Measurements from ENCODE around the gene LST1. TPM values are rescaled to one million over a fixed set of nuclear protein-coding genes. Genes with fewer than 3 reads are reported as not detected.

LST1 gene
- total RNA-seq, 1 donor from 2014 or later = 68.1 TPM

DNA sequence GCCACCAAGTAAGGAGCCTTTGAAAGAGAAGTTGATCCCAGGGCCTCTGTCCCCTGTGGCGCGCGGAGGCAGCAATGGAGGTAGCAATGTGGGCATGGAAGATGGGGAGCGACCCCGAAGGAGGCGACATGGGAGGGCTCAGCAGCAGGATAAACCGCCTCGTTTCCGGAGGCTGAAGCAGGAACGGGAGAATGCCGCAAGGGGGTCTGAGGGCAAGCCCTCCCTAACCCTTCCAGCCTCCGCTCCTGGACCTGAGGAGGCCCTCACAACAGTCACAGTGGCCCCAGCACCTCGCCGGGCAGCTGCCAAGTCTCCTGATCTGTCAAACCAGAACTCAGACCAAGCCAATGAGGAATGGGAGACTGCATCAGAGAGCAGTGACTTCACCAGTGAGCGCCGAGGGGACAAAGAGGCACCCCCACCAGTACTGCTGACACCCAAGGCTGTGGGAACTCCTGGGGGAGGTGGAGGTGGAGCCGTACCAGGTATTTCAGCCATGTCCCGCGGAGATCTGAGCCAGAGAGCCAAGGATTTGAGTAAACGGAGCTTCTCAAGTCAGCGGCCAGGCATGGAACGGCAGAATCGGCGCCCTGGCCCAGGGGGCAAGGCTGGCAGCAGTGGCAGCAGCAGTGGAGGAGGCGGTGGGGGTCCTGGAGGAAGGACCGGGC lies 46.3 kb downstream of the LST1 start:
- TF ChIP-seq, protein P1, sequence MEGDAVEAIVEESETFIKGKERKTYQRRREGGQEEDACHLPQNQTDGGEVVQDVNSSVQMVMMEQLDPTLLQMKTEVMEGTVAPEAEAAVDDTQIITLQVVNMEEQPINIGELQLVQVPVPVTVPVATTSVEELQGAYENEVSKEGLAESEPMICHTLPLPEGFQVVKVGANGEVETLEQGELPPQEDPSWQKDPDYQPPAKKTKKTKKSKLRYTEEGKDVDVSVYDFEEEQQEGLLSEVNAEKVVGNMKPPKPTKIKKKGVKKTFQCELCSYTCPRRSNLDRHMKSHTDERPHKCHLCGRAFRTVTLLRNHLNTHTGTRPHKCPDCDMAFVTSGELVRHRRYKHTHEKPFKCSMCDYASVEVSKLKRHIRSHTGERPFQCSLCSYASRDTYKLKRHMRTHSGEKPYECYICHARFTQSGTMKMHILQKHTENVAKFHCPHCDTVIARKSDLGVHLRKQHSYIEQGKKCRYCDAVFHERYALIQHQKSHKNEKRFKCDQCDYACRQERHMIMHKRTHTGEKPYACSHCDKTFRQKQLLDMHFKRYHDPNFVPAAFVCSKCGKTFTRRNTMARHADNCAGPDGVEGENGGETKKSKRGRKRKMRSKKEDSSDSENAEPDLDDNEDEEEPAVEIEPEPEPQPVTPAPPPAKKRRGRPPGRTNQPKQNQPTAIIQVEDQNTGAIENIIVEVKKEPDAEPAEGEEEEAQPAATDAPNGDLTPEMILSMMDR (IDR thresholded peaks at IDR 0.05) = no peak
- DNase-seq (no peak), ATAC-seq (no peak)
- intact Hi-C loops (cut with DNase I) = no loop called here
- Histone ChIP-seq H3K9me3 (no peaks in the 10 kb centered on the region), H3K27ac (no peak overlapping the region), H3K36me3 (peaks cover 99% of the 10 kb centered on the region), H3K4me3 (no peak overlapping the region), H3K4me1 (no peaks in the 10 kb centered on the region), H3K27me3 (no peaks in the 10 kb centered on the region)

DNA sequence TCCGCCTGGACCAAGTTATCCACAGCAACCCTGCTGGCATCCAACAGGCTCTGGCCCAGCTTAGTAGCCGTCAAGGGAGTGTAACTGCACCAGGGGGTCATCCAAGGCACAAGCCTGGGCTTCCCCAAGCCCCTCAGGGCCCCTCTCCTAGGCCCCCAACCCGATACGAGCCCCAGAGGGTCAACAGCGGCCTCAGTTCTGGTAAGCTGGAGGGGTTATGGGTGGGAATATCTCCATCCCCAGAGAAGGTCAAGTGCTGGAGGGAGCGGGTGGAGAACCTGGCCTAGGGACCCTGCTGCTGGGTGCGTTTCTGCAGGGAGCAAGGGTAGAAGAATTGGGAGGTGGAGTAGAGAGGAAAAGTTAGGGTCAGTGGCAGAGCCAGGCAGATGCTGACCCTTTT lies 47.4 kb downstream of the LST1 start:
- Histone ChIP-seq H3K36me3 (peaks cover 98% of the 10 kb centered on the region), H3K9me3 (no peaks in the 10 kb centered on the region), H3K4me1 (no peaks in the 10 kb centered on the region), H3K27ac (no peak overlapping the region), H3K27me3 (no peaks in the 10 kb centered on the region), H3K4me3 (no peak overlapping the region)
- intact Hi-C loops (cut with DNase I) = no loop called here
- TF ChIP-seq, protein P1 (IDR thresholded peaks at IDR 0.05) = no peak
- ATAC-seq (no peak), DNase-seq (no peak)

DNA sequence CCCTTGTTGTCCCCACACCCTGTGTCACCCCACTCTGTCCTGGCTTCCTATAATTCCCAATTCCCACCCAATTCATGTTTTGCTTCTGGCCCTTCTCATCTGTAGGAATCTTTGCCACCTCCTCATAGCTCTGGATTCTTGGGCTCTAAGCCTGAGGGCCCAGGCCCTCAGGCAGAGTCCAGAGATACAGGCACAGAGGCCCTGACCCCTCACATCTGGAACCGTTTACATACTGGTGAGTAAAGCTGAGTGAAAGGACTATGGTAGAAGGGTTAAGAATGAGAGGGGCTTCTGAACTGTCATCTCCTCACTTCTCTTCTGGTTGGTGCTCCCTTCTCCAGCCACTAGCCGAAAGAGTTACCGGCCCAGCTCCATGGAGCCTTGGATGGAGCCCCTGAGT lies 48.1 kb downstream of the LST1 start:
- ATAC-seq = no peak
- Histone ChIP-seq H3K27ac (no peak overlapping the region), H3K9me3 (no peaks in the 10 kb centered on the region), H3K36me3 (peaks cover 97% of the 10 kb centered on the region), H3K27me3 (no peaks in the 10 kb centered on the region), H3K4me3 (no peak overlapping the region), H3K4me1 (no peaks in the 10 kb centered on the region)
- TF ChIP-seq, protein P1 (IDR thresholded peaks at IDR 0.05) = no peak
- DNase-seq = no peak
- intact Hi-C loops (cut with DNase I) = no loop called here

DNA sequence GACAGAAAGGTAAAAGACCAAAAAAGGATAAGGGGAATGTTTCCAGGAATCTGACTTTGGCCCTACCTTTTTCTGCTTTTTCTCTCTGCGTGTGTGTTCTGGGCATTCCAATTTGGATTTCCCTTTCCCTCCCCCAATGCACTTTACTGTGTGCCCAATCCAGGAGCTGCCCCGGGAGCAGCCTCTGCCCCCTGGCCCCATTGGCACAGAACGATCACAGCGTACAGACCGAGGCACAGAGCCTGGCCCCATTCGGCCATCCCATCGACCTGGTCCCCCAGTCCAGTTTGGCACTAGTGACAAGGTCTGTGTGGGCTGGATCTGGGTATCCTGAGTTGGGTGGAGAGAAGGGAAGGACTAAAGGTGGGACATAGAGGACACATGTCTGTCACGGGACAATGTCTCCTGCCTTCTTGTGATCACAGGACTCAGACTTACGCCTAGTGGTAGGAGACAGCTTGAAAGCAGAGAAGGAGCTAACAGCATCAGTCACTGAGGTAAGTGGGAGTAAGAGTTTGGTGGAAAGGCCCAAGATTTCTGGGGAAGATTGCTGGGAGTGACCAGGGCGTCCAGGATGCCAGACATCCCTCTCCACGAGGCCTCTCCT lies 49.0 kb downstream of the LST1 start:
- Histone ChIP-seq H3K4me1 (no peaks in the 10 kb centered on the region), H3K9me3 (no peaks in the 10 kb centered on the region), H3K36me3 (peaks cover 98% of the 10 kb centered on the region), H3K27ac (no peak overlapping the region), H3K4me3 (no peak overlapping the region), H3K27me3 (no peaks in the 10 kb centered on the region)
- TF ChIP-seq, protein P1 (IDR thresholded peaks at IDR 0.05) = no peak
- ATAC-seq (no peak), DNase-seq (no peak)
- intact Hi-C loops (cut with DNase I) = no loop called here

DNA sequence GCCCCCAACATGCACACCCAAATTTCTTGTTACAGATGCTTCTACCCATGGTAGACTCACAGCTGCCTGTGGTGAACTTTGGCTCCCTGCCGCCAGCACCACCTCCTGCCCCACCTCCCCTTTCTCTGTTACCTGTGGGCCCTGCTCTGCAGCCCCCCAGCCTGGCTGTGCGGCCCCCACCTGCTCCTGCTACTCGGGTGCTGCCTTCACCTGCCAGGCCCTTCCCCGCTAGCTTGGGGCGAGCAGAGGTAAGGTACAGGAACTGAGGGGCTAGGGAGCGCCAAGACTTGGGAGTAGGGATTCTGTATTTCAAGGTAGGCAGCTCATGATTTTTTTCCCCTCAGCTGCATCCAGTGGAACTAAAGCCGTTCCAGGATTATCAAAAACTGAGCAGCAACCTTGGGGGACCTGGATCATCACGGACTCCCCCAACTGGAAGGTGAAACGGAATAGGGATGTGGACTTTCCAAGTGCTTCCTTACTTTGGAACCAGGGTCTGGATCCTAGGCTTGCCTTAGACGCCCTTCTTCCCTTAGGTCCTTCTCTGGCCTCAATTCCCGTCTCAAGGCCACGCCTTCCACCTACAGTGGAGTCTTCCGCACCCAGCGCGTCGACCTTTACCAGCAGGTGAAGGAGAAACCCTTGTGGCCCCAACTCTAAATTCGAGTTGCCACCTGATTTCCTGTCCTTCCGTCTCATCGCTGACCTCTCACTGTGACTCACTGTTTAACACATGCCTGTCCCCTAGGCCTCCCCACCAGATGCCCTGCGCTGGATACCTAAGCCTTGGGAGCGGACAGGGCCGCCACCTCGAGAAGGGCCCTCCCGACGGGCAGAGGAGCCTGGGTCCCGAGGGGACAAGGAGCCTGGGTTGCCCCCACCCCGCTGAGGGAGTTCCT lies 50.9 kb downstream of the LST1 start:
- ATAC-seq (peak; percentile 7), DNase-seq (no peak)
- no peak overlapping the region for H3K27ac ChIP-seq
- H3K27me3 ChIP-seq = no peaks in the 10 kb centered on the region
- intact Hi-C loops (cut with DNase I) = no loop called here
- peaks cover 98% of the 10 kb centered on the region for H3K36me3 ChIP-seq
- no peaks in the 10 kb centered on the region for H3K4me1 ChIP-seq
- H3K4me3 ChIP-seq = no peak overlapping the region
- TF ChIP-seq, protein P1 (IDR thresholded peaks at IDR 0.05) = no peak
- H3K9me3 ChIP-seq = no peaks in the 10 kb centered on the region

Small RNA genes lying within 50 kb of the gene (microRNA-seq; reads per million reads assigned to microRNA genes)
- gene MIR6832 (ENCODE audit: borderline microRNAs expressed) = not detected

Other genes with a start within 250 kb of the LST1 start
- gene HLA-B, start 229.1 kb upstream of the LST1 start, total RNA-seq = 2,632 TPM
- 36.6 TPM for gene MICA, start 182.7 kb upstream of the LST1 start, total RNA-seq
- gene MICB, start 88.1 kb upstream of the LST1 start, total RNA-seq = 8.2 TPM
- gene MCCD1, start 57.3 kb upstream of the LST1 start, total RNA-seq = not detected
- 241 TPM for gene DDX39B, start 44.3 kb upstream of the LST1 start, total RNA-seq
- 0.75 TPM for gene ATP6V1G2, start 39.7 kb upstream of the LST1 start, total RNA-seq
- gene NFKBIL1, start 38.7 kb upstream of the LST1 start, total RNA-seq = 22.6 TPM
- 0.46 TPM for gene LTA, start 14.0 kb upstream of the LST1 start, total RNA-seq
- 2.4 TPM for gene TNF, start 10.7 kb upstream of the LST1 start, total RNA-seq
- 6.2 TPM for gene LTB, start 3.9 kb upstream of the LST1 start, total RNA-seq
- gene NCR3, start 6.7 kb downstream of the LST1 start, total RNA-seq = 1.8 TPM
- gene AIF1, start 29.0 kb downstream of the LST1 start, total RNA-seq = 55.3 TPM
- gene PRRC2A, start 34.4 kb downstream of the LST1 start, total RNA-seq = 138 TPM
- gene BAG6, start 66.4 kb downstream of the LST1 start, total RNA-seq = 238 TPM
- gene APOM, start 69.6 kb downstream of the LST1 start, total RNA-seq = 2.6 TPM
- 25.6 TPM for gene C6orf47, start 74.5 kb downstream of the LST1 start, total RNA-seq
- 13.9 TPM for gene GPANK1, start 78.7 kb downstream of the LST1 start, total RNA-seq
- 114 TPM for gene CSNK2B, start 79.8 kb downstream of the LST1 start, total RNA-seq
- gene LY6G5B, start 83.7 kb downstream of the LST1 start, total RNA-seq = 12.6 TPM
- 3.4 TPM for gene LY6G5C, start 94.8 kb downstream of the LST1 start, total RNA-seq
- 55.8 TPM for gene ABHD16A, start 117.0 kb downstream of the LST1 start, total RNA-seq
- not detected for gene LY6G6F, start 120.6 kb downstream of the LST1 start, total RNA-seq
- gene LY6G6D, start 129.1 kb downstream of the LST1 start, total RNA-seq = not detected
- not detected for gene LY6G6C, start 135.5 kb downstream of the LST1 start, total RNA-seq
- gene MPIG6B, start 137.1 kb downstream of the LST1 start, total RNA-seq = 1.1 TPM
- 71.2 TPM for gene DDAH2, start 143.0 kb downstream of the LST1 start, total RNA-seq
- 286 TPM for gene CLIC1, start 150.3 kb downstream of the LST1 start, total RNA-seq
- gene MSH5, start 153.7 kb downstream of the LST1 start, total RNA-seq = 11.2 TPM
- 2.6 TPM for gene SAPCD1, start 176.4 kb downstream of the LST1 start, total RNA-seq
- gene VWA7, start 191.1 kb downstream of the LST1 start, total RNA-seq = 3.4 TPM
- 53.0 TPM for gene VARS1, start 209.5 kb downstream of the LST1 start, total RNA-seq
- 30.8 TPM for gene LSM2, start 220.7 kb downstream of the LST1 start, total RNA-seq
- 2.0 TPM for gene HSPA1L, start 229.0 kb downstream of the LST1 start, total RNA-seq
- 150 TPM for gene HSPA1A, start 229.3 kb downstream of the LST1 start, total RNA-seq
- gene HSPA1B, start 241.5 kb downstream of the LST1 start, total RNA-seq = 112 TPM

Measured in upper lobe of right lung (tissue), 1 donor.